ENCODE results near the gene KIDINS220. TPM values are rescaled to one million over a fixed set of nuclear protein-coding genes. Genes with fewer than 3 reads are reported as not detected.
A peak's percentile ranks its signal among the peaks of the same experiment; 100 is the strongest.

KIDINS220 gene
- total and polyA plus RNA-seq, 2 experiments from 2014 or later = 12.8 to 38.2 TPM

GRCh38 chr2:8679567-8679826, 157.9 kb downstream of the KIDINS220 start:
- H3K4me1 ChIP-seq (ENCODE audit: insufficient read depth) = peaks cover 51% of the 10 kb centered on the region
- peaks cover 77% of the 10 kb centered on the region for H3K27me3 Mint-ChIP-seq (ENCODE audit: insufficient read depth, low read depth, poor library complexity)
- TF ChIP-seq ZNF462 (CRISPR knock-in tag; IDR thresholded peaks at IDR 0.05) = no peak
- TF ChIP-seq CTCF (conservative IDR thresholded peaks at IDR 0.05; ENCODE audit: low read depth in 2 of 2) = no peak
- no peak for TF ChIP-seq ETS1 (IDR thresholded peaks at IDR 0.05)
- no peak for TF ChIP-seq CREB1 (CRISPR knock-in tag; IDR thresholded peaks at IDR 0.05; ENCODE audit: low read depth)
- TF ChIP-seq POLR2AphosphoS5 (IDR thresholded peaks at IDR 0.05; ENCODE audit: low read depth) = no peak
- no peak for TF ChIP-seq EZH2 (IDR thresholded peaks at IDR 0.05; ENCODE audit: low read depth, unreplicated experiment)
- TF ChIP-seq JUNB (IDR thresholded peaks at IDR 0.05; ENCODE audit: unreplicated experiment) = no peak
- no peak for TF ChIP-seq NANOG (IDR thresholded peaks at IDR 0.05; ENCODE audit: borderline replicate concordance)
- no peak for TF ChIP-seq ZNF331 (CRISPR knock-in tag; IDR thresholded peaks at IDR 0.05; ENCODE audit: low read depth)
- TF ChIP-seq EZH2phosphoT487 (IDR thresholded peaks at IDR 0.05; ENCODE audit: unreplicated experiment) = no peak
- no peak for TF ChIP-seq REST (IDR thresholded peaks at IDR 0.05; ENCODE audit: unreplicated experiment)
- no peak for TF ChIP-seq STAT1 (IDR thresholded peaks at IDR 0.05; ENCODE audit: unreplicated experiment)
- no peak for TF ChIP-seq ZNF114 (CRISPR knock-in tag; IDR thresholded peaks at IDR 0.05)
- no peak for ATAC-seq
- no peaks in the 10 kb centered on the region for H3K36me3 ChIP-seq (ENCODE audit: insufficient read depth)
- H3K27ac ChIP-seq (ENCODE audit: low read depth) = no peak overlapping the region
- H3K9me2 ChIP-seq (ENCODE audit: insufficient read depth) = no peaks in the 10 kb centered on the region
- no peak for DNase-seq (ENCODE audit: low spot score)
- peaks cover 23% of the 10 kb centered on the region for H3K79me2 ChIP-seq (replicated peaks; ENCODE audit: insufficient read depth)
- peak overlapping the region; percentile 76 for H3K4me2 ChIP-seq
- no peaks in the 10 kb centered on the region; the same call in 1 of the 2 replicates for H3F3A ChIP-seq (replicated peaks; ENCODE audit: low read depth)
- no peak overlapping the region for H3K27ac Mint-ChIP-seq
- H3K36me3 Mint-ChIP-seq (ENCODE audit: low read depth) = peaks cover 30% of the 10 kb centered on the region
- H3K9me3 Mint-ChIP-seq = peaks cover 20% of the 10 kb centered on the region
- H3K4me3 ChIP-seq = peak overlapping the region; percentile 54
- H2AFZ ChIP-seq = no peak overlapping the region
- peaks cover 22% of the 10 kb centered on the region for H4K20me1 ChIP-seq (replicated peaks; ENCODE audit: insufficient read depth)
- peak overlapping the region; percentile 79 for H3K4me3 Mint-ChIP-seq
- H3K27me3 ChIP-seq (ENCODE audit: insufficient read depth) = peaks cover 81% of the 10 kb centered on the region
- H3K4me1 Mint-ChIP-seq = peaks cover 39% of the 10 kb centered on the region

All from GM23338 (cell line).